Activated CD4-positive, alpha-beta T cell treated with anti-CD3 and anti-CD28 coated beads, Interleukin-2, Interleukin-4, amounts not matched to agents 100 ng/mL and 50 ng/mL, durations not matched to agents 16 hours and 8 hours (primary cell): Measurements from ENCODE around the gene H2AZ2.
"Not testable (repeated sequence)": the region's sequence is repeated elsewhere in the genome, so short reads cannot be mapped to it uniquely, and the experiment has no call there.

Experiments used
- DNase-seq: peaks from one replicate; pipeline ENCODE4 v3.0.0-alpha.2; 2020; ENCODE audit warnings: low spot score

Gene H2AZ2

DNA sequence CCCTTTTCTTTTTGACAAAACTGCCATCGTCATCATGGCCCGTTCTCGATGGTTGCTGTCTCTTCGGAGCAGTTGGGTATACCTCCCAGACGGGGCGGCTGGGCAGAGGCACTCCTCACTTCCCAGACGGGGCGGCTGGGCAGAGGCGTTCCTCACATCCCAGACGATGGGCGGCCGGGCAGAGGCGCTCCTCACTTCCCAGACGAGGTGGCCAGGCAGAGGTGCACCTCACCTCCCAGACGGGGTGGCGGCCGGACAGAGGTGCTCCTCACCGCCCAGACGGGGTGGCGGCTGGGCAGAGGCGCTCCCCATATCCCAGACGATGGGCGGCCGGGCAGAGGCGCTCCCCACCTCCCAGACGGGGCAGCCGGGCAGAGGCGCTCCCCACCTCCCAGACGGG, 22.9 kb upstream of the H2AZ2 start:
- not testable (repeated sequence) for DNase-seq

DNA sequence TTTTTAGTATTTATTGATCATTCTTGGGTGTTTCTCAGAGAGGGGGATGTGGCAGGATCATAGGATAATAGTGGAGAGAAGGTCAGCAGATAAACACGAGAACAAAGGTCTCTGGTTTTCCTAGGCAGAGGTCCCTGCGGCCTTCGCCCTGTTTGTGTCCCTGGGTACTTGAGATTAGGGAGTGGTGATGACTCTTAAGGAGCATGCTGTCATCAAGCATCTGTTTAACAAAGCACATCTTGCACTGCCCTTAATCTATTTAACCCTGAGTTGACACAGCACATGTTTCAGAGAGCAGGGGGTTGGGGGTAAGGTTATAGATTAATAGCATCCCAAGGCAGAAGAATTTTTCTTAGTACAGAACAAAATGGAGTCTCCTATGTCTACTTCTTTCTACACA, 22.4 kb upstream of the H2AZ2 start:
- DNase-seq: not testable (repeated sequence)

DNA sequence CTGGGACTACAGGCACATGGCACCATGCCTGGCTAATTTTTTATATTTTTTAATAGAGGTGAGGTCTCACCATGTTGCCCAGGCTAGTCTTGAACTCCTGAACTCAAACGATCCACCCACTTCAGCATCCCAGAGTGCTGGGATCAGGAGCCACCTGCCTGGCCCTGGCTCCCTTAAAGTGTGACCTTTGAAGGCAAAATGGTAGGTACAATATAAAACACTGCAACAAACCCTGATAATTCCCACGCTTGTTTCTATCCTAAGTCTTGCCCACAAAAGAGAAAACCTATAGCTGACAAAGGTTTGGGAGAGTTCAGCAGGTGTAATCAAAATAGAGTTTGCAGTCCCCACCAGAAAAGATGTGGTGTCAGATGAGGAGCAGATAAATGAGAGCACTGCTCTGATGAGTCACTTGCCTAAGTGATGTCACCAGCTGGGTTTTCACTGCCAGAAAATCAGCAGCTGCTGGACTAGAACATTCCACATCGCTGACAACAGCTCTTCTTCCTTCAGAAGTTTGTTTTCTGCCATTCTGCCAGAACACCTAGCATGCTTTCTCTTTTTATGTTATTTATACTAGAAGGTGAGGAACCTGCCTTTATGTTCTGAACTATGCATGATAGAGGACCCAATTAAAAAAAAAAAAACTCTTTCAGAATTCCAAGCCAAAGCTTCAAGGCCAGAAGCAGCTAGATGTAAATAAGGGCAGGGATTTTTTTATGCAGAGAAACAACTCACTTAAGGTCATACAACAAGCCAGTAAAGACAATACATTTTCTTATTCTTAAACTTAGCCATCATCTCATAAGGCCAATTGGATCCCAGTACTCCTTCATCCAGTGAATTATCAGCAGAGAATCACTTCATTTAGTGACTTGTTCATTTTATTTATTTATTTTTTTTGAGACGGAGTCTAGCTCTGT, 19.4 kb upstream of the H2AZ2 start:
- peak; percentile 46 for DNase-seq

DNA sequence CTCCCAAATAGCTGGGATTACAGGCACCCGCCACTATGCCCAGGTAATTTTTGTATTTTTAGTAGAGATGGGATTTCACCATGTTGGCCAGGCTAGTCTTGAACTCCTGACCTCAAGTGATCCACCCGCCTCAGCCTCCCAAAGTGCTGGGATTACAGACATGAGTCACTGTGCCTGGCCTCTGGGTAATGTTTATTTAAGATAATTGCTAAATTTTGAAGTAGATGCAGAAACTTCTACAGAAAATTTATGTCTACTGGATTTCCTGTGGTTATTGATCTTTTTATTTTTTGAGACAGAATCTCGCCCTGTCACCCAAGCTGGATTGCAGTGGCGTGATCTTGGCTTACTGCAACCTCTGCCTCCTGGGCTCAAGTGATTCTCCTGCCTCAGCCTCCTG, 14.1 kb upstream of the H2AZ2 start:
- not testable (repeated sequence) for DNase-seq

DNA sequence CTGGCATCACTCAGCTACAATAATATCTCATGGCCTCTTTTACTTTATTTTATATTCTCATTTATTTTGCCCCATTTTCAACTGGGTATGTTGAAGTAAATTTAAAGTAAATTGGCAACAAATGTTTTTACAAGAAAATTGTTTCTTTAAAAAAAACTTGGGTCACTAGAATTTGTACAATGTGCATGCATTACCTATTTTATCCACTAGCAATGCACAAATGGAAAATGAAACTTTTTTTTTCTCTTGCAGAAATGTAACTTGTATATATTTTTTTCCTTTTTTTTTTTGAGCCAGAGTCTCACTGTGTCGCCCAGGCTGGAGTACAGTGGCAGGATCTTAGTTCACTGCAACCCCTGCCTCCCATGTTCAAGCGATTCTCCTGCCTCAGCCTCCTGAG, 10.3 kb upstream of the H2AZ2 start:
- DNase-seq: no peak

DNA sequence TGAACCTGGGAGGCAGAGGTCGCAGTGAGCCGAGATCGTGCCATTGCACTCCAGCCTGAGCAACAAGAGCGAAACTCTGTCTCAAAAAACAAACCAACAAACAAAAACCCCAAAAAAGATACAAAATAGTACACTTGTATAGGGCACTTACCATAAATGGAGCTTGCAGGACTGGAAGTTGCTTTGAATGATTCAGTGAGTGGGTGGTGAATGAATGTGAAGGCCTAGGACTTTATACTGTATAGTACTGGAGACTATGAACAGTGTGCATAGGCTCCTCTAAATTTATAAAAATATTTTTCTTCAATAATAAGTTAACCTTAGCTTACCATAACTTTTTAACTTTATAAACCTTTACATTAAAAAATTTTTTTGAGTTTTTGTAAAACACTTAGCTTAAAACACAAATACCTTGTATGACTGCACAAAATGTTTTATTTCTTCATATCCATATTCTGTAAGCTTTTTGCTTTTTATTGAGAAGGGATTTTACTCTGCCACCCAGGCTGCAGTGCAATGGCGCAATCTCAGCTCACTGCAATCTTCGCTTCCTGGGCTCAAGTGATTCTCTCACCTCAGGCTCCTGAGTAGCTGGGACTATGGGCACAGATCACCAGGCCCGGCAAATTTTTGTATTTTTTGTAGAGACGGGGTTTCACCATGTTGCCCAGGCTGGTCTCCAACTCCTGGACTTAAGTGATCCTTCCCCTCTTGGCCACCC, 6.9 kb upstream of the H2AZ2 start:
- DNase-seq: no peak

DNA sequence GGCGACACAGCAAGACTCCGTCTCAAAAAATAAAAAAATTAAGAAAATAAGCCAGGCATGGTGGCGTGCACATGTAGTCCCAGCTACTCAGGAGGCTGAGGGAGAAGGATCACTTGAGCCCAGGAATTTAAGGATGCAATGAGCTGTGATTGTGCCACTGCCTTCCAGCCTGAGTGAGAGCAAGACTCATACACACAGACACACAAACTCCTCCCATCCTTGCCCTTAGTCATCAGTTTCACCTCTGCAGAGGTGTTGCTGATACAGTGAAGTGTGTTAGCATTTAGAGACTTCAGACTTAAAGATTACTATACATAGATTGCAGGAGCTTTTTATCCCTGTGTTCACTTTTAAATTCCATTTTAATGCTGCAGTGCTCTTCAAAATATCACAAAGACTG, 5.5 kb upstream of the H2AZ2 start:
- DNase-seq: peak; percentile 69

DNA sequence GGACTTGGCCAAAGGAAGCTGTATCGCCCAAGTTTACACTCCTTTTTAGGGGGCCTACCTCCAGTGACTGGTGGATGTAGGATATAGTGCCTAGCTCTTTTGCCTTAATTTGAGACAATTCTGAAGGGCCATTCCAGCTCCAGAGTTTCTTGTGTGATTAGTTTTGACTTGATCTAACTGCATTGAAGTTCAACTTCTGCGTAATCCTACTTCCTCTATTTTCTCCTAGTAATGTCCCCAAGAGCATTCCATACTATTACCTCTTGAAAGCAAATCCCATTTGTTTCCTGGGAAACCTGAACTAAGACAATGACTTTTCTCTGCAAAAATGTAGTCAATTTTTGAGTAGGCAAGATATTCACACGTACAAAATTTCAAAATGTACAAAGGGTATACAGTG, 4.7 kb upstream of the H2AZ2 start:
- DNase-seq: no peak

DNA sequence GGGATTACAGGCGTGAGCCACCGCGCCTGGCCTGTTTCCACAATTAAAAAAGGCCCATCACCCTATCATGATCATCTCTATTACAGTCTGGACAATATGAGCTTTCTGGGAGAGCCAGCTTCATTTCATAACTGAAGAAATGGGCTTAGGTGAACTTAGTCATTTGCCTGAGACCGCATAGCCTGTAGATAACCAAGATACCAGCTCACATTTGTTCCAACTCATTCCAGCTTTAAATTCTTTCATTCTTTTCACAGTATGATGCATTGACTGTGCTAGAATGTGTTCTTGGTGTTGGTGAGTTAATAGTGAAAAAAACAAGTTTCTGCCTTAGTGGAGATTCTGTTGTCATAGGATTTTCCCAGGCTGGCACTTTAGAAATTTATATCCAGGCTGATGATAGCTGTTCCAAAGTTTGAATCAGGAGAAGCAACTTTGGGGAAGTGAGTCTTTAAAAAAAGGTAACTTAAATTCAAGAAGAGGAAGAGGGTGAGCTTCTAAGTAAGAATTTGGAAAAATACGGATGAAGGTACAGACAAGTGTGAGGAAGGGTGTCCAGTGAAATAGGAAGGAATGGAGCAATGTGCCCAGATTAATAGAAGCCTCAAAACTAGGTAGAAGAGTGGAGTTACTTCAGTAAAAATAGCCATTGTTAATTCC, 2.1 kb upstream of the H2AZ2 start:
- peak; percentile 35 for DNase-seq

DNA sequence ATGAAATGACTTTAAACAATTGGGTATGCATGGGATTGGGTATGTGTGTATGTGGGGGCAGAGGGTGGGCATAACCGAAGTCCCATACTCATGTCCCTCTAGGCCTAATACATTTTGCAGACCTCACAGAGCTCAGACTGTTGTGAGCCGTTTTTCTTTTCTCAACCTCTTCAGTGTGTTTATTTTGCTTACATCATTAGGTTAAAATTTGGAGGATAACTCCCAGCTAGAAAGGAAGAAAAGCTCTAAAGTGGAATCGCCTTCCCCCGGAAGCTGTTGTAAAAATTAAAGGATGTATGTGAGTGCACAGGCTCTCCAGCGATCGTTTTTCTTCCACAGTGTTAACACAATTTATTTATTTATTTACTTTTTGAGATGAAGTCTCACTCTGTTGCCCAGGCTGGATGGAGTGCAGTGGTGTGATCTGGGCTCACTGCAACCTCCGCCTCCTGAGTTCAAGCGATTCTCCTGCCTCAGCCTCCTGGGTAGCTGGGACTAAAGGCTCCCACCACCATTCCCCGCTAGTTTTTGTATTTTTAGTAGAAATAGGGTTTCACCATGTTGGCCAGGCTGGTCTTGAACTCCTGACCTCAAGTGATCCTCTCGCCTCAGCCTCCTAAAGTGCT, 1.5 kb upstream of the H2AZ2 start:
- DNase-seq: no peak

DNA sequence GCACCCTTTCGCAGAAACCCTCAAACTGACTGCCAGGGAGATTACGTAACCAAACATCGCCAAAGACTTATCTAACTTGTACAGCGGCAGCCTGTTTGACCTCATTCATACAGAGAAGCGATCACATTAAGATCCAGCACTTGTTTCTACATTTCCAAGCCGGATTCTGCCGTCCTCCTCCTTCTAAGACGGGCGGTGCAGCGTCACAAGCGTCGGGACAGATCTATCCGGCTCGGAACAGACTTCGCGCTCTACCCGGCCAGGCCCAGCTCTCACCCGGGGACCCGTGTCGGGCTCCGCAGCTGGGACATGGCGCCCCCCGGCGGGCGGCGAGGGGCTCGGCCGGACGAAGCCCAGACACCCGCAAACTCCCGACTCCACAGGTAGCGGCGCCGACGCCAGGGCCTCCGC, 373 bp downstream of the H2AZ2 start:
- peak; percentile 86 for DNase-seq

DNA sequence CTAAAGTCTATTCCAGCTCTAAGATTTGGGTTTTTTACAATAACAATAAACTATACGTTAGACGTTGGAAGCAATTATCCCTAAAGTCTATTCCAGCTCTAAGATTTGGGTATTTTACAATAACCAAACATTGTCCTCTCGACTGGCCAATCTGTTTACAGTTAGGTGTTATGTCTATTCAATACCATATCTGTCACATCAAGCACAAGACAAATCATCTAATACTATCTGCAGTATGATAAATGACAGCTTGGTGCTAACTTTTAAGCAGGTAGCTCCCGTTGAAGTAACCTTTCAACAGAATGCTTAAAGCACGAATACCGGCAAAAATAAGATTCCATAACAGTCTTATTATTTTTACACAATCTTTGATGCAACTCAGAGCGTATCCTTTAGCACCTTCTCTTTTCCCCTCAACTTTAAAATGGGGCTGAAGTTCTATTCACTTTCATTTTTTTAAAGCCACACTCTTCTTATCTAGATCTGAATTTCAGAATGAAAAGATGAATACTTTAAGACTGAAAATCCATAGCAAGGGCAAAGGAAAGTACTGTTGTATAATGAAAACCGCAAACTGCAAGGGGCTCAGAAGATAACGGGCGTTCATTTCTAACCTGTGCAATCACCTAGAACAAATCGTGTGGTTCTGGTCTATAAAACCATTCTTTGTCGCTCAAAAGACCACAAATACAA, 925 bp downstream of the H2AZ2 start:
- DNase-seq: no peak

DNA sequence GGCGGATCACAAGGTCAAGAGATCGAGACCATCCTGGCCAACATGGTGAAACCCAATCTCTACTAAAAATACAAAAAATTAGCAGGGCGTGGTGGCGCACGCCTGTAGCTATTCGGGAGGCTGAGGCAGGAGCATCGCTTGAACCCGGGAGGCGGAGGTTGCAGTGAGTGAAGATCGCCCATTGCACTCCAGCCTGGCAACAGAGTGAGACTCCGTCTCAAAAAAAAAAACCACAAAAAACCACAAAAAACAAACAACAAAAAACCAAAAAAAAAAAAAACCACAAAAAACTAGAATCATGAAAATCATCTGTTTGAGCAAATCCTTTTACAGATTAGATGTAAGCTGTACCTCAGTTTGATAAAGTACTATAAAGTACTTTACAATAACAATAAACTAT, 1.5 kb downstream of the H2AZ2 start:
- not testable (repeated sequence) for DNase-seq

DNA sequence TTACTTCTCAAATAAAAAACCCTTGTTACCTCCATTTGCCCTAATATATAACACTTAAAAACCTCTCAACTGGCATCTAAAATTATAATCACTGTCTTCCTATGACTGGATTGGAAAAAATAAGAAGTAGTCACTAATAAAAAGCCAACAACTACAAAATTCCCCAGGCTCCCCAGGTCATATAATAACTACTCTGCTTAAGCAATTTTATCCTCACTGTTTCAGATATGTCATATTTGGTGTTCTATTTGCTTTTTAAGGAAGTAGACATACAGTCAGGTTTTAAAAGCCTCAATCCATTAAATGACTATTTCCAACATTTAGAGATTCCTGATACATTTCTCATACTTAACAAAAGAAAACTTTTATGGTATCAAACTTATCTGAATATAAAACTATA, 2.4 kb downstream of the H2AZ2 start:
- DNase-seq: no peak

DNA sequence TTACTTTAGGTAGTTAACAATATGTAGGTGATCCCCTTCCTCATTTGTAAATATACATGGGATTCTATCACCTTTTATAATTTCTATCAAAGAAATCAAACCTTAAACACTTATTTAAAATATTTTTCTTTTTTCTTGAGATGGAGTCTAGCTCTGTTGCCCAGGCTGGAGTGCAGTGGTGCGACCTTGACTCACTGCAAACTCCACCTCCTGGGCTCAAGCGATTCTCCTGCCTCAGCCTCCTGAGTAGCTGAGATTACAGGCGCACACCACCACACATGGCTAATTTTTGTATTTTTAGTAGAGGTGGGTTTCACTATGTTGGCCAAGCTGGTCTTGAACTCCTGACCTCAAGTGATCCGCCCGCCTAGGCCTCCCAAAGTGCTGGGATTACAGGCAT, 4.4 kb downstream of the H2AZ2 start:
- DNase-seq: not testable (repeated sequence)

DNA sequence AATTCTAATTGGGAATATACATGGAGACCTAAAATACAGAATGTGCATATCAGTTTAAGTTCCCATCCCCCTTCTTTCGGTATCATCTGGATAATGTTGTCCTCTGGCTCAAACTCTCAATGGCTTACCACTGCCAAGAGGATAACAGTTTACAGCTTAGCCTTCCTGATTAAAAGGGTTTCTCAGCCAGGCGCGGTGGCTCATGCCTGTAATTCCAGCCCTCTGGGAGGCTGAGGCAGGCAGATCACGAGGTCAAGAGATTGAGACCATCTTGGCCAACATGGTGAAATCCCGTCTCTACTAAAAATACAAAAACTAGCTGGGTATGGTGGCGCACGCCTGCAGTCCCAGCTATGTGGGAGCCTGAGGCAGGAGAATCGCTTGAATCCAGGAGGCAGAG, 5.2 kb downstream of the H2AZ2 start:
- DNase-seq: not testable (repeated sequence)

DNA sequence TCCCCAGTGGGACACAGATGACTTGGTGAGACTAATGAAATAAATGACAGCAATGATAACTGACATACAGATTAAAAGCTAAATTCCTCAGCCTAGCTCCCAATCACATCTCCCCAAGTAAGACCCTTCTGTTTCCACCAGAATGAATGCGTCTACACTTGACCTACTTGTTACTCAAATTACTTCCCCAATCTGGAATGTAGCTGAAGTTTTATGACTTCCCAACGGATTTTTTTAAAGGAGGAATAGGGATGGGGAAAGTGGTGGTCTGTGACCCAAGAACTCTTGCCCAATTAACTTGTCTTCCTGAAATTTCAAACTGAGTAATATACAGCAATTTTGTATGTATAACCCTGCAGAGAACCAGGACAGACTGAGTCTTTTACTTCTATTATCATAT, 9.1 kb downstream of the H2AZ2 start:
- no peak for DNase-seq

DNA sequence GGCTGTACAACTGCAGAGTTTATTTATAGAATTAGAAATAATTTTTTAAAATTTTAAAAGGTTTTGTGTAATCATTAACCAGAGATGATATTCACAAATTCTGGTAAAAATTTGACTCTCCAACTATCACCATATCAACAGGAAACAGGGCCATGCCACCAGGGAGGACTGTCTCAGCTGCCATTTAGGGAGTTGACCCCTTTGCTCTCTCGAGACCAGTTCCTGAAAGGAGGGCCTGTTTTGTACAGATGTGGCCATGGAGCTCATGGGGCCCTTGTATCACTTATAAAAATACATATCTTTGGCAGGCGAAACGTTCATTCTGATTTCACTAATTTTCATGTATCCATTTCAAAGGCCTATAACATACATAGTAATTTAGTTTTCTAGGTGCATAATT, 20.3 kb downstream of the H2AZ2 start:
- no peak for DNase-seq

DNA sequence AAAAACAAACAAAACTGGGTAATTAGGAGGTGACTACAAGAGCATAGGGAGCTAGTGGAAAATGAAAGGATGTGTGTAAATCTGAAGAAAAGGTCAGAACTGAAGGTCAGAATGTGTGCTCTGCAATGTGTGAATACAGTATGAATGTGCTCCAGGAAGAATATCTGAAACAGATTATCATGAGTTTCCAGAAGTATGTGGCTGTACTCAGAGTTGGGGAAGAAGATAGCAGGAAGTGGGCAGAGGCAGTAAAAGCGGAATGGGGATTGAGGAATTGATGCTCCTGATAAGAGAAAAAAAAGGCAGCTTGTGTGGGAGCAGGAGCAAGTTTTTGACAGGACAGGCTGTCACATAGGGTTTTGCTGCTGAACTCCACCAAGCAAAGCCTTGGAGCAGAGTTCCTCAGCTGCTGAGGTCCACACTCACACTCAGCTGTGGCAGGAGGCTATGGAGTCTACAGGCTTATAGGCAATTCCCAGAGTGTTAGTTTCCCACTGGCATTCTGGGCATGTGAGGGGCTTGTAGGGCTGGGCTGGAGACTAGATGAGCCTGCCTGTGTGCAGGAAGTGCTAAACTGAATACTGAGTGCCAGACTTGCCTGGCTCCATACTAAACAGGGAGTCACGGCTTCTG, 22.9 kb downstream of the H2AZ2 start:
- no peak for DNase-seq

DNA sequence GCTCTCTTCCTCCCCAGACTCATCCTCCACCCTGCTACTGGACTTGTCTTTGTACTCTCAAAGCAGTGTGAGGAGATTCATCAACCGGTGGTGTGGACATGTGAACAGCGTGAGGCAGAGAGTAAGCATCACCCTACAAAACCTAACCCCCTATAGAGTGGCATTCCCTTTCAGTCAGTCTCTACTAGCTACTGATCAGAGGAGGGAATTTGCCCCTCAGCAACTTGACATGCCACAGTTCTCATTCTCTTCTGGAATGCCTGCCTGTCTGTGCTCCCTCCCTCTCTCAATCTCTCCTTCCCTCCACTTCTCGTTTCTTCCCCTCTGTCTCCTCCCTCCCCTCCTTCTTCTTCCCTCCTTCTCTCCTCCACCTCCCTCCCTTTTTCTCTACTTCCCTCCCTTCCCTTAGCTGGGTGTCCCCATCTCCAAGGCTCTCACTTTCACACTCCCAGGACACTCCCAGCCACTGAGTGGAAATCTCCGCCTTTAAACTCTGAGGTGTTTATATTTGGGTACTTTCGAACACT, 24.6 kb downstream of the H2AZ2 start:
- DNase-seq: no peak

DNA sequence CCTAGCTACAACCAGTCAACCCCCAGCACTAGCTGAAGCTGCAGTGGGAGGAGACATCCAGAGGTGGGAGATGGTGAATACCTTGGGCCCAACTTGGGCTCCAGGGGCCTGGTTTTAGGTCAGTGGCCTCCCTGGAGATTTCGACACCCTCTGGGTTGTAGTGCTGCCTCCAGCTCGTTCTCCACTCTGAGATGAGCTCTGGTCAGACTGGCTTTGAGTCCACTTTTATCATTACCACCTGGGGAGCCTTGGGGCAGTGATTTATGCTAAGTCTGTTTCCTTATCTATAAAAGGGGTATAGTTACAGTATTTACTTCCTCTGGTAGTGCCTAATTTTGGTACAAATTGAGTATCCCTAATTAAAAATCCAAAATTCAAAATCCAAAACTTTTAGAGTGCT, 28.6 kb downstream of the H2AZ2 start:
- no peak for DNase-seq
